Stimulated activated CD4-positive, alpha-beta T cell treated with anti-CD3 and anti-CD28 coated beads, TNF-alpha, amount 100 ng/mL, for 4 hours (primary cell): ENCODE results near the gene GGN.
"Not testable (repeated sequence)": the region's sequence is repeated elsewhere in the genome, so short reads cannot be mapped to it uniquely, and the experiment has no call there.

ENCODE experiments used
- DNase-seq, 3 experiments: peaks; one replicate each; pipeline ENCODE4 v3.0.0-alpha.2; 2020; ENCODE audit warnings: low read depth in 3 of 3

Gene GGN

GRCh38 chr19:38362076-38362945 is 25.5 kb downstream of the GGN start:
- DNase-seq = peak; percentile 48 to 56 (median 52)

- DNase-seq = peak; percentile 31 to 44 (median 36)
Observed at GRCh38 chr19:38361633-38362075, 26.2 kb downstream of the GGN start.

- DNase-seq = no peak
Observed at GRCh38 chr19:38360839-38361631, 26.8 kb downstream of the GGN start.

- DNase-seq = no peak
Observed at GRCh38 chr19:38360351-38360750, 27.5 kb downstream of the GGN start.

GRCh38 chr19:38359242-38360021 is 28.4 kb downstream of the GGN start:
- no peak for DNase-seq

GRCh38 chr19:38358071-38358470 is 29.8 kb downstream of the GGN start:
- no peak for DNase-seq

- DNase-seq = no peak
Observed at GRCh38 chr19:38355728-38356725, 31.8 kb downstream of the GGN start.

- no peak for DNase-seq
Observed at GRCh38 chr19:38352611-38353010, 35.2 kb downstream of the GGN start.

GRCh38 chr19:38351865-38352395 is 35.9 kb downstream of the GGN start:
- DNase-seq = no peak

GRCh38 chr19:38350883-38351282 is 37.0 kb downstream of the GGN start:
- DNase-seq = no peak

GRCh38 chr19:38346837-38347236 is 41.0 kb downstream of the GGN start:
- no peak for DNase-seq

GRCh38 chr19:38340927-38341326 is 46.9 kb downstream of the GGN start:
- DNase-seq = no peak

GRCh38 chr19:38339011-38339410 is 48.8 kb downstream of the GGN start:
- not testable (repeated sequence) for DNase-seq

GRCh38 chr19:38337360-38337653 is 50.5 kb downstream of the GGN start:
- DNase-seq = no peak

- DNase-seq = peak; percentile 89 to 95 (median 93)
Observed at GRCh38 chr19:38336638-38337359, 51.0 kb downstream of the GGN start.

- peak; percentile 87 to 89 (median 88) for DNase-seq
Observed at GRCh38 chr19:38335949-38336637, 51.7 kb downstream of the GGN start.
